OCI-LY3 (cell line): ENCODE measurements around the gene HSBP1L1.

Source experiments
- H2AFZ ChIP-seq: fragments of 200-600, 300-600 bp; shearing (Covaris generic); 2 replicates; pipeline ENCODE4 v1.6.0; 2014; ENCODE audit warnings: antibody characterized with exemption, low read depth, low read length
- H3K27ac ChIP-seq: fragments of 200-600, 300-600 bp; sonication (generic); 2 replicates; pipeline ENCODE4 v1.5.1; 2014; ENCODE audit warnings: mild to moderate bottlenecking, low read length, moderate library complexity, mixed read lengths
- H3K27me3 ChIP-seq: fragments of 200-600, 300-600 bp; sonication (generic); 2 replicates; pipeline ENCODE4 v1.6.1; 2014; ENCODE audit warnings: low read depth, low read length, mixed read lengths
- H3K36me3 ChIP-seq: fragments of 200-600, 300-600 bp; sonication (generic); replicated peaks from 2 replicates; pipeline ENCODE3; 2014; ENCODE audit warnings: low read depth, low read length, mixed read lengths
- H3K4me1 ChIP-seq: fragments of 300-600, 200-600 bp; sonication (generic); 2 replicates; pipeline ENCODE4 v1.6.1; 2014; ENCODE audit warnings: low read length, mixed read lengths
- H3K4me2 ChIP-seq: fragments of 200-600, 300-600 bp; sonication (generic); 2 replicates; pipeline ENCODE4 v1.6.1; 2014; ENCODE audit warnings: low read length, mixed read lengths
- H3K4me3 ChIP-seq: fragments of 300-600, 200-600 bp; sonication (generic); 2 replicates; pipeline ENCODE4 v1.5.1; 2014; ENCODE audit warnings: antibody characterized with exemption, mild to moderate bottlenecking, low read length, moderate library complexity
- H3K79me2 ChIP-seq: fragments of 300-600, 200-600 bp; shearing (Covaris generic); 2 replicates; pipeline ENCODE4 v1.6.1; 2014; ENCODE audit warnings: mild to moderate bottlenecking, low read length, mixed read lengths
- H3K9ac ChIP-seq: fragments of 300-600, 200-600 bp; shearing (Covaris generic); 2 replicates; pipeline ENCODE4 v1.6.0; 2014; ENCODE audit warnings: mild to moderate bottlenecking, low read length, moderate library complexity
- H3K9me3 ChIP-seq: fragments of 200-600, 300-600 bp; shearing (Covaris generic); 2 replicates; pipeline ENCODE4 v1.6.1; 2014; ENCODE audit warnings: low read length, mixed read lengths; ENCODE audit not compliant: insufficient read depth
- H4K20me1 ChIP-seq: fragments of 200-600, 300-600 bp; sonication (generic); 2 replicates; pipeline ENCODE4 v1.6.1; 2016; ENCODE audit warnings: low read length, mixed read lengths; ENCODE audit not compliant: insufficient read depth
- EZH2phosphoT487 ChIP-seq: fragments of 200-600 bp; shearing (Covaris generic); IDR thresholded peaks from 2 replicates; pipeline ENCODE4 v1.6.1; 2018; ENCODE audit warnings: antibody characterized with exemption, mixed run types, low read depth
- TF ChIP-seq, protein P1 (sequence below): fragments of 200-600, 300-600 bp; sonication (generic); IDR thresholded peaks from 2 replicates; pipeline ENCODE4 v1.5.1; 2014; ENCODE audit warnings: antibody characterized with exemption, low read length, low read depth

Gene HSBP1L1

GRCh38 chr18:79924814-79925731 is 39.4 kb upstream of the HSBP1L1 start:
- peaks cover 48% of the 10 kb centered on the region for H3K36me3 ChIP-seq
- H3K4me1 ChIP-seq = no peaks in the 10 kb centered on the region
- H4K20me1 ChIP-seq = peaks cover 44% of the 10 kb centered on the region
- H3K4me3 ChIP-seq = no peak overlapping the region
- no peak overlapping the region for H3K9ac ChIP-seq
- no peak overlapping the region for H2AFZ ChIP-seq
- no peak overlapping the region for H3K4me2 ChIP-seq
- H3K27me3 ChIP-seq = no peaks in the 10 kb centered on the region
- H3K27ac ChIP-seq = no peak overlapping the region
- H3K9me3 ChIP-seq = peaks cover 11% of the 10 kb centered on the region
- TF ChIP-seq EZH2phosphoT487 = no peak
- TF ChIP-seq, protein P1, sequence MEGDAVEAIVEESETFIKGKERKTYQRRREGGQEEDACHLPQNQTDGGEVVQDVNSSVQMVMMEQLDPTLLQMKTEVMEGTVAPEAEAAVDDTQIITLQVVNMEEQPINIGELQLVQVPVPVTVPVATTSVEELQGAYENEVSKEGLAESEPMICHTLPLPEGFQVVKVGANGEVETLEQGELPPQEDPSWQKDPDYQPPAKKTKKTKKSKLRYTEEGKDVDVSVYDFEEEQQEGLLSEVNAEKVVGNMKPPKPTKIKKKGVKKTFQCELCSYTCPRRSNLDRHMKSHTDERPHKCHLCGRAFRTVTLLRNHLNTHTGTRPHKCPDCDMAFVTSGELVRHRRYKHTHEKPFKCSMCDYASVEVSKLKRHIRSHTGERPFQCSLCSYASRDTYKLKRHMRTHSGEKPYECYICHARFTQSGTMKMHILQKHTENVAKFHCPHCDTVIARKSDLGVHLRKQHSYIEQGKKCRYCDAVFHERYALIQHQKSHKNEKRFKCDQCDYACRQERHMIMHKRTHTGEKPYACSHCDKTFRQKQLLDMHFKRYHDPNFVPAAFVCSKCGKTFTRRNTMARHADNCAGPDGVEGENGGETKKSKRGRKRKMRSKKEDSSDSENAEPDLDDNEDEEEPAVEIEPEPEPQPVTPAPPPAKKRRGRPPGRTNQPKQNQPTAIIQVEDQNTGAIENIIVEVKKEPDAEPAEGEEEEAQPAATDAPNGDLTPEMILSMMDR = no peak
- H3K79me2 ChIP-seq = peaks cover 43% of the 10 kb centered on the region

DNA sequence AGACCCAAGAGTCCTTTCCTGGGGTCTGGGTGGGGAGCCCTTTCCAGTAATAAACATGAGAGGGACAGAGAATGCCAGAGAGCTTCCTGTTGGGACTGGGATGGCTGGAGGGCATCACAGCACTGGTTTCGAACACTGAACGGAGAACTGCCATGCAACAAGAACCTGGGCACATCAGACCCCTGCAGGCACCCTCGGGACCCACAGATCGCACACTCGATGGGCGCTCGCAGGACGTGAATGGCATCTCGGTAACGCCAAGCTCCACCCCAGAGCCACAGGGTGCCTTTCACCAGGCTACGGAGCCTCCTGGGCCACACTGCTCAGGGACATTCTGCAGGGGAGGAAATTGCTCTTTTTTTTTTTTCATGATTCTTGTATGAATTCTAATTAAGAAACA is 38.1 kb upstream of the HSBP1L1 start:
- H3K9ac ChIP-seq = no peak overlapping the region
- no peak overlapping the region for H2AFZ ChIP-seq
- no peaks in the 10 kb centered on the region for H3K27me3 ChIP-seq
- H3K27ac ChIP-seq = no peak overlapping the region
- peaks cover 21% of the 10 kb centered on the region for H3K9me3 ChIP-seq
- peaks cover 59% of the 10 kb centered on the region for H3K36me3 ChIP-seq
- H3K4me3 ChIP-seq = no peak overlapping the region
- peaks cover 44% of the 10 kb centered on the region for H4K20me1 ChIP-seq
- TF ChIP-seq, protein P1 = no peak
- no peak for TF ChIP-seq EZH2phosphoT487
- H3K4me1 ChIP-seq = no peaks in the 10 kb centered on the region
- no peak overlapping the region for H3K4me2 ChIP-seq
- peaks cover 50% of the 10 kb centered on the region for H3K79me2 ChIP-seq

- peaks cover 25% of the 10 kb centered on the region for H3K9me3 ChIP-seq
- H2AFZ ChIP-seq = no peak overlapping the region
- no peak overlapping the region for H3K4me3 ChIP-seq
- no peak overlapping the region for H3K27ac ChIP-seq
- peaks cover 55% of the 10 kb centered on the region for H3K79me2 ChIP-seq
- H3K4me1 ChIP-seq = no peaks in the 10 kb centered on the region
- peaks cover 44% of the 10 kb centered on the region for H4K20me1 ChIP-seq
- no peak overlapping the region for H3K4me2 ChIP-seq
- H3K9ac ChIP-seq = no peak overlapping the region
- peaks cover 64% of the 10 kb centered on the region for H3K36me3 ChIP-seq
- no peaks in the 10 kb centered on the region for H3K27me3 ChIP-seq
- no peak for TF ChIP-seq EZH2phosphoT487
- TF ChIP-seq, protein P1 = no peak
These were observed 37.5 kb upstream of the HSBP1L1 start for GRCh38 chr18:79926715-79927606.
